ENCODE data around the gene RFX6. TPM values are rescaled to one million over a fixed set of nuclear protein-coding genes. Genes with fewer than 3 reads are reported as not detected.

The RFX6 gene
- total and polyA plus RNA-seq, 2 donors (not counting 1 experiment from before 2014, with no cell fraction given), result not detected

DNA sequence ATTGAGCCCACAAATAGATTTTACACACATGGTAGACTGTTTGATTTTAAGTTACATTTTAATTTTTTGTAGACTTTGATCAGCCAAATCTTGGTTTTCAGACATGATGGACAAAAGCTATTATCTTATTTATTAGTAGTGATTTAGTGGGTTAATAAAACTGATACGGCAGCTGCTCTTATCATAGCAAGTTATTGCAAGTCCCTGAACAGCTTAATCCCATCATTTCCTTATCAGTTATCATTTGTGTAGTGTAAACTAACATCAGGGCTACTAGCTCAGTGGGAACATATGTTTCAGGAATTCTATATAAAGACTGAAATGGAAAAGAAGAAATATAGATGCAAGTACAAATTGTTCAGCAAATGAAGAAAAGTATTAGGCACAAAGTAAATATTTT is 10.9 kb downstream of the RFX6 start:
- H2AFZ ChIP-seq (ENCODE audit: insufficient read depth, low read depth, low read length, poor library complexity, severe bottlenecking), result no peak overlapping the region
- WGBS (ENCODE audit: insufficient coverage), result no CpG with 5 or more reads among the region's 1 CpG
- H3K9ac ChIP-seq (ENCODE audit: low read length), result no peak overlapping the region
- Mint-ChIP-seq H3K27me3 (no peaks in the 10 kb centered on the region), H3K9me3 (ENCODE audit: insufficient read depth) (no peaks in the 10 kb centered on the region), H3K4me3 (no peak overlapping the region), H3K27ac (no peak overlapping the region), H3K4me1 (no peaks in the 10 kb centered on the region)
- intact Hi-C loops (cut with micrococcal nuclease), result no loop called here
- H3K27ac ChIP-seq (ENCODE audit: low read length in 2 of 2), result no peak overlapping the region
- H3K79me2 ChIP-seq (ENCODE audit: control insufficient read depth, insufficient read depth, low read length), result no peaks in the 10 kb centered on the region
- no peaks in the 10 kb centered on the region for H4K20me1 ChIP-seq (ENCODE audit: control insufficient read depth, insufficient read depth, low read length, poor library complexity, severe bottlenecking)
- TF ChIP-seq, protein P1, sequence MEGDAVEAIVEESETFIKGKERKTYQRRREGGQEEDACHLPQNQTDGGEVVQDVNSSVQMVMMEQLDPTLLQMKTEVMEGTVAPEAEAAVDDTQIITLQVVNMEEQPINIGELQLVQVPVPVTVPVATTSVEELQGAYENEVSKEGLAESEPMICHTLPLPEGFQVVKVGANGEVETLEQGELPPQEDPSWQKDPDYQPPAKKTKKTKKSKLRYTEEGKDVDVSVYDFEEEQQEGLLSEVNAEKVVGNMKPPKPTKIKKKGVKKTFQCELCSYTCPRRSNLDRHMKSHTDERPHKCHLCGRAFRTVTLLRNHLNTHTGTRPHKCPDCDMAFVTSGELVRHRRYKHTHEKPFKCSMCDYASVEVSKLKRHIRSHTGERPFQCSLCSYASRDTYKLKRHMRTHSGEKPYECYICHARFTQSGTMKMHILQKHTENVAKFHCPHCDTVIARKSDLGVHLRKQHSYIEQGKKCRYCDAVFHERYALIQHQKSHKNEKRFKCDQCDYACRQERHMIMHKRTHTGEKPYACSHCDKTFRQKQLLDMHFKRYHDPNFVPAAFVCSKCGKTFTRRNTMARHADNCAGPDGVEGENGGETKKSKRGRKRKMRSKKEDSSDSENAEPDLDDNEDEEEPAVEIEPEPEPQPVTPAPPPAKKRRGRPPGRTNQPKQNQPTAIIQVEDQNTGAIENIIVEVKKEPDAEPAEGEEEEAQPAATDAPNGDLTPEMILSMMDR (IDR thresholded peaks at IDR 0.05), result no peak
- no peak for TF ChIP-seq EZH2 (IDR thresholded peaks at IDR 0.05; ENCODE audit: borderline replicate concordance, insufficient read depth, low read depth, low read length, poor library complexity, severe bottlenecking)
- H3K9me3 ChIP-seq (ENCODE audit: control extremely low read depth in 1 of 3, control insufficient read depth in 2 of 3, insufficient read depth in 1 of 3, low read length in 2 of 3), result no peaks in the 10 kb centered on the region
- H3K4me2 ChIP-seq (replicated peaks; ENCODE audit: low read depth, low read length, poor library complexity, severe bottlenecking), result no peak overlapping the region
- ChIA-PET CTCF (no interaction called here), POLR2A (no interaction called here)
- DNase-seq (no peak), ATAC-seq (ENCODE audit: low read depth) (no peak)
- H3K4me3 ChIP-seq (ENCODE audit: control extremely low read depth in 1 of 5, extremely low read depth in 1 of 5, insufficient read depth in 1 of 5, low read depth in 2 of 5, low read length in 4 of 5), result no peak overlapping the region
- no peaks in the 10 kb centered on the region for H3K36me3 ChIP-seq (replicated peaks in 1 of 2; ENCODE audit: control extremely low read depth in 1 of 2, control insufficient read depth in 1 of 2, extremely low read depth in 1 of 2, insufficient read depth in 2 of 2, low read length in 1 of 2)
- H3K4me1 ChIP-seq (ENCODE audit: control insufficient read depth in 2 of 2, insufficient read depth in 2 of 2, low read length in 2 of 2), result no peaks in the 10 kb centered on the region
- H3K27me3 ChIP-seq (replicated peaks in 1 of 4; ENCODE audit: control extremely low read depth in 1 of 4, control insufficient read depth in 3 of 4, insufficient read depth in 4 of 4, low read length in 3 of 4), result no peaks in the 10 kb centered on the region

DNA sequence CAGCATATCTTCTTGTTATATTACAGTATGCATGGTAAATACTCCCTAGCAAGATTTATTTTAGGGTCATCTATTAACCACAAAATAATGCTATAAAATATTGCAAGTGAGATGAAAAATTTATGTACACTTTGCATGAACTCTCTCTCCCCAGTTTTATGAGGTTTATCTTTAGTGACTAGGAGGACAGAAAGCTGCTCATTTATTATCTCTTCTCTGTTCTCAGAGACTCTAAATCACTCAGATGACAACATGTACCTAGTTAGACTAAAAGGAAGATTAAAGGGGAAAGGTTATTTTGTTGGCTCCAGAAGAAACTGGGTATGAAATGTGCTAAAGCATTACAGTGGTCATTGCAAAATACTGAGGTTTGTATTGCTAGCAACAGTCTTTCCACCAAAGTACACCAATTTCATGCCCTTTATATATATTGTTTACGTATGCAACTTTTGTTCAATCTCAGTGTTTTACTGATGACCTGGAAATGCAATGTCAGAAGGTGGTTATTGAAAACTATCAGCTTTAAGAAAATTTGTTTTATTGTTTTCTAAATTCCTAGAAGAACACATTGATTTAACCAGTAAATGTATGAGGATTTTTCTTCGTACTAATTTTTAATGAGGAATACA is 11.8 kb downstream of the RFX6 start:
- H3K79me2 ChIP-seq (ENCODE audit: control insufficient read depth, insufficient read depth, low read length), result no peaks in the 10 kb centered on the region
- Mint-ChIP-seq H3K4me3 (no peak overlapping the region), H3K27me3 (no peaks in the 10 kb centered on the region), H3K27ac (no peak overlapping the region), H3K4me1 (no peaks in the 10 kb centered on the region), H3K9me3 (ENCODE audit: insufficient read depth) (no peaks in the 10 kb centered on the region)
- H3K36me3 ChIP-seq (replicated peaks in 1 of 2; ENCODE audit: control extremely low read depth in 1 of 2, control insufficient read depth in 1 of 2, extremely low read depth in 1 of 2, insufficient read depth in 2 of 2, low read length in 1 of 2), result no peaks in the 10 kb centered on the region
- no peak overlapping the region for H3K27ac ChIP-seq (ENCODE audit: low read length in 2 of 2)
- DNase-seq, result no peak
- H3K9me3 ChIP-seq (ENCODE audit: control extremely low read depth in 1 of 3, control insufficient read depth in 2 of 3, insufficient read depth in 1 of 3, low read length in 2 of 3), result no peaks in the 10 kb centered on the region
- H3K27me3 ChIP-seq (replicated peaks in 1 of 4; ENCODE audit: control extremely low read depth in 1 of 4, control insufficient read depth in 3 of 4, insufficient read depth in 4 of 4, low read length in 3 of 4), result no peaks in the 10 kb centered on the region
- ATAC-seq (ENCODE audit: low read depth), result no peak
- no CpG with 5 or more reads among the region's 2 CpGs for WGBS (ENCODE audit: insufficient coverage)
- no peak overlapping the region for H2AFZ ChIP-seq (ENCODE audit: insufficient read depth, low read depth, low read length, poor library complexity, severe bottlenecking)
- POLR2A ChIA-PET, result no interaction called here
- no peak overlapping the region for H3K9ac ChIP-seq (ENCODE audit: low read length)
- TF ChIP-seq, protein P1 (IDR thresholded peaks at IDR 0.05), result no peak
- TF ChIP-seq EZH2 (IDR thresholded peaks at IDR 0.05; ENCODE audit: borderline replicate concordance, insufficient read depth, low read depth, low read length, poor library complexity, severe bottlenecking), result no peak
- CTCF ChIA-PET, result no interaction called here
- intact Hi-C loops (cut with micrococcal nuclease), result no loop called here
- no peaks in the 10 kb centered on the region for H3K4me1 ChIP-seq (ENCODE audit: control insufficient read depth in 2 of 2, insufficient read depth in 2 of 2, low read length in 2 of 2)
- no peak overlapping the region for H3K4me2 ChIP-seq (replicated peaks; ENCODE audit: low read depth, low read length, poor library complexity, severe bottlenecking)
- no peaks in the 10 kb centered on the region for H4K20me1 ChIP-seq (ENCODE audit: control insufficient read depth, insufficient read depth, low read length, poor library complexity, severe bottlenecking)
- no peak overlapping the region for H3K4me3 ChIP-seq (ENCODE audit: control extremely low read depth in 1 of 5, extremely low read depth in 1 of 5, insufficient read depth in 1 of 5, low read depth in 2 of 5, low read length in 4 of 5)

Measured in B cell (primary cell).